Measurements from ENCODE around the gene TRAK2. TPM values are rescaled to one million over a fixed set of nuclear protein-coding genes. Genes with fewer than 3 reads are reported as not detected.

The TRAK2 gene
- total and polyA plus RNA-seq, 2 of the 13 experiments (the other 11 are each of a cell fraction or from before 2014, with no cell fraction given): 7.7 to 21.0 TPM

DNA sequence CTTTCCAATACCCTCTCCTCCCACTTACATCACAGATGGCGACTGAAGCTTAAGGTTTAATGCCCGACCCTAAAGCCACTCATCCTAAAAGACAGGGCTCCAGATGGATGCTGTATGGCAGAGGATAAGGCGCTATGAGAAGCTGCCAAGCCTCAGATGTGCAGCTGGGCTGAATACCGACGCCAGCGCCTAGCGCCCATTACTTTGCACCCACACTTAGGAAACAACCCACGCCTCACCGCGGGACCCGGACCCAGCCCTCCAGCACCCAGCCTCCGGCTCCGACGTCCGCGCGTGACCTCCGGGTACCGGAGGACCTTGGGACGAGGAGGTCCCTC is 335 bp downstream of the TRAK2 start (continued):
- TF ChIP-seq ARID2 (CRISPR knock-in tag; IDR thresholded peaks at IDR 0.05; ENCODE audit: borderline replicate concordance): 0 out of 2 replicates have a peak, but pooled peaks have one; percentile 9
- TF ChIP-seq REPIN1 (CRISPR knock-in tag; IDR thresholded peaks at IDR 0.05; ENCODE audit: borderline replicate concordance, low read depth): no peak
- TF ChIP-seq ZNF746 (CRISPR knock-in tag; IDR thresholded peaks at IDR 0.05): peak; percentile 46; the same call in 1 of the 2 replicates
- TF ChIP-seq MED8 (CRISPR knock-in tag; IDR thresholded peaks at IDR 0.05; ENCODE audit: insufficient replicate concordance): peak; percentile 69
- peak; percentile 52; the same call in 1 of the 2 replicates for TF ChIP-seq ZNF703 (CRISPR knock-in tag; IDR thresholded peaks at IDR 0.05; ENCODE audit: borderline replicate concordance)
- 0 out of 2 replicates have a peak, but pooled peaks have one; percentile 13 for TF ChIP-seq MZF1 (CRISPR knock-in tag; IDR thresholded peaks at IDR 0.05; ENCODE audit: borderline replicate concordance)
- no peak for TF ChIP-seq CBX1 (IDR thresholded peaks at IDR 0.05; ENCODE audit: low read depth)
- TF ChIP-seq, protein P1, sequence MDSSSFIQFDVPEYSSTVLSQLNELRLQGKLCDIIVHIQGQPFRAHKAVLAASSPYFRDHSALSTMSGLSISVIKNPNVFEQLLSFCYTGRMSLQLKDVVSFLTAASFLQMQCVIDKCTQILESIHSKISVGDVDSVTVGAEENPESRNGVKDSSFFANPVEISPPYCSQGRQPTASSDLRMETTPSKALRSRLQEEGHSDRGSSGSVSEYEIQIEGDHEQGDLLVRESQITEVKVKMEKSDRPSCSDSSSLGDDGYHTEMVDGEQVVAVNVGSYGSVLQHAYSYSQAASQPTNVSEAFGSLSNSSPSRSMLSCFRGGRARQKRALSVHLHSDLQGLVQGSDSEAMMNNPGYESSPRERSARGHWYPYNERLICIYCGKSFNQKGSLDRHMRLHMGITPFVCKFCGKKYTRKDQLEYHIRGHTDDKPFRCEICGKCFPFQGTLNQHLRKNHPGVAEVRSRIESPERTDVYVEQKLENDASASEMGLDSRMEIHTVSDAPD (CRISPR knock-in tag; IDR thresholded peaks at IDR 0.05): peak; percentile 35; the same call in 1 of the 2 replicates
- TF ChIP-seq, protein P2, sequence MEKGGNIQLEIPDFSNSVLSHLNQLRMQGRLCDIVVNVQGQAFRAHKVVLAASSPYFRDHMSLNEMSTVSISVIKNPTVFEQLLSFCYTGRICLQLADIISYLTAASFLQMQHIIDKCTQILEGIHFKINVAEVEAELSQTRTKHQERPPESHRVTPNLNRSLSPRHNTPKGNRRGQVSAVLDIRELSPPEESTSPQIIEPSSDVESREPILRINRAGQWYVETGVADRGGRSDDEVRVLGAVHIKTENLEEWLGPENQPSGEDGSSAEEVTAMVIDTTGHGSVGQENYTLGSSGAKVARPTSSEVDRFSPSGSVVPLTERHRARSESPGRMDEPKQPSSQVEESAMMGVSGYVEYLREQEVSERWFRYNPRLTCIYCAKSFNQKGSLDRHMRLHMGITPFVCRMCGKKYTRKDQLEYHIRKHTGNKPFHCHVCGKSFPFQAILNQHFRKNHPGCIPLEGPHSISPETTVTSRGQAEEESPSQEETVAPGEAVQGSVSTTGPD (CRISPR knock-in tag; IDR thresholded peaks at IDR 0.05): 0 out of 2 replicates have a peak, but pooled peaks have one; percentile 30
- 0 out of 2 replicates have a peak, but pooled peaks have one; percentile 40 for TF ChIP-seq ZNF468 (CRISPR knock-in tag; IDR thresholded peaks at IDR 0.05)
- peak; percentile 67 for TF ChIP-seq ZNF781 (CRISPR knock-in tag; IDR thresholded peaks at IDR 0.05; ENCODE audit: borderline replicate concordance, not compliant biosample characterization)
- peak; percentile 6; the same call in 1 of the 2 replicates for TF ChIP-seq ZMAT3 (CRISPR knock-in tag; conservative IDR thresholded peaks at IDR 0.05)
- peak; percentile 14; the same call in 1 of the 2 replicates for TF ChIP-seq ZBTB3 (CRISPR knock-in tag; IDR thresholded peaks at IDR 0.05; ENCODE audit: borderline replicate concordance, low read depth)
- TF ChIP-seq ZNF251 (CRISPR knock-in tag; IDR thresholded peaks at IDR 0.05): no peak

Data from HepG2 (cell line).